AG09309 (cell line): ENCODE results near the gene IL26.

Experiments used
- DNase-seq: peaks from one replicate; pipeline ENCODE4 v3.0.0-alpha.2; 2010; ENCODE audit warnings: low read depth
- H3K4me3 ChIP-seq: 2 replicates; pipeline ENCODE4 v1.5.1; 2011; ENCODE audit warnings: mild to moderate bottlenecking, low read depth, low read length, moderate library complexity; ENCODE audit not compliant: control insufficient read depth
- CTCF ChIP-seq: IDR thresholded peaks from 2 replicates; pipeline ENCODE4 v1.5.1; 2011; ENCODE audit warnings: mild to moderate bottlenecking, low read depth, low read length, inconsistent platforms; ENCODE audit not compliant: insufficient read depth, control insufficient read depth; ENCODE audit errors: missing control alignments

The IL26 gene

DNA sequence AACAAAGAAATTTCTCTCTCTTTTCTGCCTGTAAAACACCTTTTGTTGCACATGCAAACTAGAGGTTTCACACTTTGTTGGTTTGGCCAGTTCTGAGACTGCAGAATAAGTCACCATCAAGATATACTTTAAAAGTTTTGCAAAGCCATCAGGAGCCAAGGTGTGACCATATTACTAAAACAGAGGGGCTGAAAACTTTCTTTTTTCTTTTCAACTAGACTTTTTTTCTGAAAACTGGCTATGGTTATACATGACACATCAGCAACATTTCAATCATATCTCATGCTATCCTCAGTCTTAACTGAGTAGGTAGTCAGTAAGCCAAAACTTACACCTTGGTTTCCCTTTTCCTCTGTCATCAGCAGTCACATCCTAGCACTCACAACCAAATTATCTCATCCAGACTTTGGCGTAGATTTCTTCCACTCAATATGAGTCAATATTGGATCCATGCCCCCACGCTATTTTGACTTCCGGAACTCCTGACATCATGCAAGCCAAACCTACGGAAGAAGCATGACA is 62.0 kb downstream of the IL26 start:
- no peak for TF ChIP-seq CTCF
- no peak for DNase-seq
- H3K4me3 ChIP-seq, result no peak overlapping the region

GRCh38 chr12:68162374-68162773 is 63.2 kb downstream of the IL26 start:
- no peak for DNase-seq
- TF ChIP-seq CTCF, result no peak
- H3K4me3 ChIP-seq, result no peak overlapping the region

GRCh38 chr12:68159681-68160304 is 65.8 kb downstream of the IL26 start, which contains the start of gene IFNG:
TSS of gene IFNG (minus strand) at chr12:68159740. CDS start at chr12:68159615, 125 bp downstream.
- no peak for TF ChIP-seq CTCF
- DNase-seq, result no peak

GRCh38 chr12:68158432-68158831 is 67.2 kb downstream of the IL26 start:
- DNase-seq, result no peak
- peak; percentile 38 for TF ChIP-seq CTCF
- no peak overlapping the region for H3K4me3 ChIP-seq

More at GRCh38 chr12:68159681-68160304, 65.8 kb downstream of the IL26 start, which contains the start of gene IFNG:
- H3K4me3 ChIP-seq, result no peak within 1 kb of the TSS

GRCh38 chr12:68157380-68157779 is 68.2 kb downstream of the IL26 start:
- no peak overlapping the region for H3K4me3 ChIP-seq
- TF ChIP-seq CTCF, result no peak
- DNase-seq, result no peak

GRCh38 chr12:68156636-68157035 is 69.0 kb downstream of the IL26 start:
- no peak overlapping the region for H3K4me3 ChIP-seq
- no peak for TF ChIP-seq CTCF
- DNase-seq, result no peak
